HepG2 (cell line): ENCODE data around the gene MYLK. TPM values are rescaled to one million over a fixed set of nuclear protein-coding genes. Genes with fewer than 3 reads are reported as not detected.

Source experiments
- ATAC-seq: fragments of 200-7000 bp; cut with Tn5 transposase; 3 replicates; pipeline ENCODE4 v1.9.1; 2020; ENCODE audit warnings: mild to moderate bottlenecking, moderate library complexity
- BruUV-seq: library from RNA; stranded (reverse); fragments of 400-500 nt; replicated peaks from 2 replicates; lab custom pipeline; 2021; lab: Mats Ljungman, UMichigan
- CTCF ChIA-PET: fragments of 300-600 bp; formaldehyde crosslinking; extraction: SDS; loops from one replicate; lab custom pipeline; 2021; ENCODE audit warnings: low total read pairs, inconsistent platforms, low intra/inter-chr PET ratio; lab: Yijun Ruan, JAX
- POLR2A ChIA-PET: fragments of 350-600 bp; sonication (Branson Sonifier 250); formaldehyde crosslinking; loops from one replicate; lab custom pipeline; 2020; ENCODE audit warnings: antibody characterized with exemption, inconsistent platforms; lab: Yijun Ruan, JAX
- DNase-seq: peaks from one replicate; pipeline ENCODE4 v3.0.0-alpha.2; 2015; ENCODE audit warnings: low spot score
- FAIRE-seq: peaks from 3 replicates; lab custom pipeline; 2011; peaks lifted over from hg19 to GRCh38; lab: Jason Lieb, UNC
- H2AFZ ChIP-seq: one replicate; pipeline ENCODE4 v1.6.1; 2011; ENCODE audit warnings: low read length, inconsistent platforms
- H3K27ac ChIP-seq: fragments of 300-600 bp; 3 replicates; pipeline ENCODE4 v1.8.0; 2011; ENCODE audit warnings: mixed run types, mild to moderate bottlenecking, mixed read lengths, low read length, inconsistent platforms; ENCODE audit not compliant: insufficient read depth; ENCODE audit errors: extremely low read length
- H3K27me3 ChIP-seq, 2 experiments: fragments of 200-600 bp in 1 of 2; 2 replicates in 1 of 2; 3 replicates in 1 of 2; pipeline versions ENCODE4 v1.6.0 to v1.8.0; 2011; ENCODE audit warnings: low read length in 2 of 2, mild to moderate bottlenecking in 2 of 2, moderate library complexity in 2 of 2, inconsistent platforms in 1 of 2; ENCODE audit not compliant: insufficient read depth in 2 of 2, control insufficient read depth in 1 of 2
- H3K36me3 ChIP-seq, 2 experiments: fragments of 200-600 bp in 1 of 2; replicated peaks in 1 of 2; 2 replicates in 1 of 2; 3 replicates in 1 of 2; pipeline versions ENCODE4 v1.5.1 to v1.8.0; 2011; ENCODE audit warnings: low read length in 2 of 2, inconsistent platforms in 1 of 2; ENCODE audit not compliant: insufficient read depth in 2 of 2, control insufficient read depth in 1 of 2
- H3K4me1 ChIP-seq: 2 replicates; pipeline ENCODE4 v1.5.1; 2012; ENCODE audit warnings: low read length, inconsistent platforms; ENCODE audit not compliant: insufficient read depth
- H3K4me2 ChIP-seq: 2 replicates; pipeline ENCODE4 v1.6.0; 2011; ENCODE audit warnings: low read depth, low read length, inconsistent platforms
- H3K4me3 ChIP-seq, 3 experiments: fragments of 200-600 bp in 1 of 3; sonication (generic), shearing (Covaris generic) in 1 of 3; replicated peaks in 1 of 3; 2 replicates each; pipeline ENCODE4 v1.5.1; 2011 to 2016; ENCODE audit warnings: low read length in 3 of 3, inconsistent platforms in 2 of 3, low read depth in 2 of 3, mild to moderate bottlenecking in 2 of 3, control low read depth in 1 of 3, mixed read lengths in 1 of 3; ENCODE audit not compliant: insufficient read depth in 1 of 3
- H3K79me2 ChIP-seq: one replicate; pipeline ENCODE4 v1.6.1; 2011; ENCODE audit warnings: low read length, inconsistent platforms; ENCODE audit not compliant: insufficient read depth
- H3K9ac ChIP-seq: 2 replicates; pipeline ENCODE4 v1.6.0; 2011; ENCODE audit warnings: mild to moderate bottlenecking, low read depth, low read length, inconsistent platforms; ENCODE audit not compliant: insufficient read depth
- H3K9me3 ChIP-seq: 2 replicates; pipeline ENCODE4 v1.5.1; 2012; ENCODE audit warnings: mild to moderate bottlenecking, low read length
- H4K20me1 ChIP-seq: 2 replicates; pipeline ENCODE4 v1.6.0; 2011; ENCODE audit warnings: inconsistent platforms, mild to moderate bottlenecking, low read length, moderate library complexity; ENCODE audit not compliant: insufficient read depth
- EEA1 ChIP-seq: sonication (generic); formaldehyde crosslinking; IDR thresholded peaks from 2 replicates; pipeline ENCODE4 v1.5.1; 2020; ENCODE audit warnings: mild to moderate bottlenecking, missing genetic modification reagents, borderline replicate concordance
- KMT2B ChIP-seq: IDR thresholded peaks from 2 replicates; pipeline ENCODE4 v1.6.1; 2016; ENCODE audit warnings: missing genetic modification reagents, missing compliant biosample characterization
- MIXL1 ChIP-seq: IDR thresholded peaks from 2 replicates; pipeline ENCODE4 v1.6.1; 2016
- MXD1 ChIP-seq: sonication (generic); formaldehyde crosslinking; IDR thresholded peaks from 2 replicates; pipeline ENCODE4 v1.4.0; 2020; ENCODE audit warnings: mild to moderate bottlenecking, missing genetic modification reagents
- NBN ChIP-seq: fragments of 450-650 bp; conservative IDR thresholded peaks from 2 replicates; pipeline ENCODE4 v1.6.1; 2017
- PHF21A ChIP-seq: sonication (generic); formaldehyde crosslinking; IDR thresholded peaks from 2 replicates; pipeline ENCODE4 v1.5.0; 2020; ENCODE audit warnings: mild to moderate bottlenecking, missing genetic modification reagents
- POLR2G ChIP-seq: fragments of 200-400 bp; formaldehyde crosslinking; IDR thresholded peaks from 2 replicates; pipeline ENCODE4 v1.6.1; 2018; ENCODE audit warnings: mild to moderate bottlenecking, low read depth, low read length, moderate library complexity
- STAT6 ChIP-seq: sonication (generic); formaldehyde crosslinking; IDR thresholded peaks from 2 replicates; pipeline ENCODE4 v1.4.0; 2020; ENCODE audit warnings: missing genetic modification reagents, mild to moderate bottlenecking, borderline replicate concordance
- XRCC5 ChIP-seq: fragments of 200-400 bp; formaldehyde crosslinking; optimal IDR thresholded peaks from 2 replicates; pipeline ENCODE3; 2017; ENCODE audit warnings: mild to moderate bottlenecking, low read length
- ZNF232 ChIP-seq: sonication (generic); formaldehyde crosslinking; IDR thresholded peaks from 2 replicates; pipeline ENCODE4 v1.4.0; 2020; ENCODE audit warnings: missing genetic modification reagents, borderline replicate concordance
- ZNF660 ChIP-seq: sonication (generic); formaldehyde crosslinking; IDR thresholded peaks from 2 replicates; pipeline ENCODE4 v1.5.1; 2020; ENCODE audit warnings: mild to moderate bottlenecking, low read depth, missing genetic modification reagents, borderline replicate concordance
- ZNF724P ChIP-seq: sonication (generic); formaldehyde crosslinking; IDR thresholded peaks from 2 replicates; pipeline ENCODE4 v1.8.0; 2022; ENCODE audit warnings: missing genetic modification reagents, borderline replicate concordance
- ZNF770 ChIP-seq: sonication (generic); formaldehyde crosslinking; IDR thresholded peaks from 2 replicates; pipeline ENCODE4 v1.5.0; 2020; ENCODE audit warnings: mild to moderate bottlenecking, missing genetic modification reagents
- WGBS: methylation state at CpG from one replicate; pipeline ENCODE4 v1.1.6; 2017; ENCODE audit warnings: low lambda C conversion rate; 5-methylcytosine and 5-hydroxymethylcytosine counted together
- in situ Hi-C: cut with HindIII; loops from 2 replicates; pipeline ENCODE4 v1.10.0; 2017; ENCODE audit warnings: low pct_unique_long_range_greater_than_20kb; ENCODE audit not compliant: extremely low pct_ligation_motif_present
- intact Hi-C: fragments of 100-400 bp; cut with micrococcal nuclease; formaldehyde crosslinking; loops from one replicate; pipeline ENCODE4 v1.10.0; 2022; ENCODE audit not compliant: unreplicated experiment
- polyA plus RNA-seq, 8 experiments: library from polyadenylated mRNA; depleted of rRNA in 3 of 8; stranded (reverse) in 7 of 8; unstranded in 1 of 8; fragments of >200 nt; fragmentation: Illumina TruSeq in 4 of 8; extraction: Trizol in 4 of 8; gene quantifications; 2 replicates each; pipeline versions ENCODE4 v1.2.1 to v1.2.3, GENCODE V29; 2011 to 2016; ENCODE audit warnings: low read depth in 4 of 8, missing spikeins in 1 of 8, mixed read lengths in 1 of 8; ENCODE audit not compliant: insufficient read depth in 1 of 8
- total RNA-seq, 5 experiments: library from RNA; depleted of rRNA; stranded (reverse); fragments of >200 nt; fragmentation: Illumina TruSeq; extraction: Trizol; gene quantifications; 2 replicates each; pipeline ENCODE4 v1.2.3, GENCODE V29; 2016; ENCODE audit warnings: low read depth in 1 of 5

Gene MYLK
- total and polyA plus RNA-seq, 2 of the 13 experiments (the other 11 are each of a cell fraction or from before 2014, with no cell fraction given), result 10.6 to 34.9 TPM

- H3K27me3 ChIP-seq, result no peaks in the 10 kb centered on the region
- H3K9me3 ChIP-seq, result no peaks in the 10 kb centered on the region
- 0 out of 2 replicates have a peak, but pooled peaks have one; percentile 32 for TF ChIP-seq PHF21A (CRISPR knock-in tag)
- no peak for TF ChIP-seq ZNF232 (CRISPR knock-in tag)
- POLR2A ChIA-PET, result interaction anchor here (2.0 to 2.2 kb wide), 2 partner anchors 36 to 55 kb away, joined by 8 to 15 read pairs; no protein-coding TSS in a partner anchor
- FAIRE-seq (no peak), ATAC-seq (peak; percentile 18; the same call in 2 of the 3 replicates), DNase-seq (no peak)
- peaks cover 24% of the 10 kb centered on the region for H3K4me1 ChIP-seq
- peak overlapping the region; percentile 34 for H3K27ac ChIP-seq
- no peak overlapping the region for H3K4me2 ChIP-seq
- intact Hi-C loops (no loop called here), in situ Hi-C loops (no loop called here)
- H3K79me2 ChIP-seq, result no peaks in the 10 kb centered on the region
- H2AFZ ChIP-seq, result no peak overlapping the region
- H3K9ac ChIP-seq, result no peak overlapping the region
- BruUV-seq, result no TSS peak
- peaks cover 8 to 13% of the 10 kb centered on the region in 2 experiments; a peak in 4 of 5 replicates for H3K36me3 ChIP-seq
- no peaks in the 10 kb centered on the region for H4K20me1 ChIP-seq
- no peak overlapping the region for H3K4me3 ChIP-seq
- CTCF ChIA-PET, result interaction anchor here (2.2 kb wide), 1 partner anchor 56 kb away, joined by 12 read pairs; the partner anchor contains the start of gene HACD2
- WGBS, result 84% methylated on average over 4 of the region's 4 CpGs
Measured at GRCh38 chr3:123640740-123641462, 243.2 kb downstream of the MYLK start.

- in situ Hi-C loops, result no loop called here
- WGBS, result 95% methylated on average over 13 of the region's 15 CpGs
- POLR2A ChIA-PET, result no interaction called here
- TF ChIP-seq EEA1 (CRISPR knock-in tag), result no peak
- TF ChIP-seq MIXL1 (CRISPR knock-in tag), result no peak
- no peak for TF ChIP-seq NBN
- TF ChIP-seq KMT2B (CRISPR knock-in tag), result no peak
- no peak for TF ChIP-seq MXD1 (CRISPR knock-in tag)
- no peak for TF ChIP-seq ZNF724P (CRISPR knock-in tag)
- TF ChIP-seq POLR2G, result no peak
- TF ChIP-seq ZNF770 (CRISPR knock-in tag), result no peak
- no peak for TF ChIP-seq XRCC5
- TF ChIP-seq STAT6 (CRISPR knock-in tag), result no peak
- no peak for TF ChIP-seq ZNF660 (CRISPR knock-in tag)
Measured at GRCh38 chr3:123640311-123640710, 243.8 kb downstream of the MYLK start.

More at GRCh38 chr3:123640311-123640710, 243.8 kb downstream of the MYLK start:
- FAIRE-seq, result no peak
- Histone ChIP-seq H3K79me2 (no peaks in the 10 kb centered on the region), H3K9me3 (no peaks in the 10 kb centered on the region), H3K9ac (no peak overlapping the region), H2AFZ (no peak overlapping the region), H4K20me1 (no peaks in the 10 kb centered on the region), H3K4me3 (no peak overlapping the region), H3K4me2 (no peak overlapping the region), H3K27ac (no peak overlapping the region), H3K4me1 (peaks cover 25% of the 10 kb centered on the region), H3K36me3 (peaks cover 8 to 13% of the 10 kb centered on the region in 2 experiments; a peak in 4 of 5 replicates), H3K27me3 (no peaks in the 10 kb centered on the region)
- ATAC-seq, result no peak
- intact Hi-C loops, result no loop called here
- DNase-seq, result no peak
- CTCF ChIA-PET, result no interaction called here
- BruUV-seq, result no TSS peak
